Spleen (tissue), 3 donors: ENCODE results near the gene RYR2.

Experiments
- POLR2A ChIP-seq, 3 donors: fragments of 450-650 bp; IDR thresholded peaks; one replicate each; pipeline ENCODE4 v1.5.1; 2017; ENCODE audit warnings: antibody characterized with exemption in 3 of 3, mild to moderate bottlenecking in 1 of 3
- POLR2AphosphoS5 ChIP-seq, 3 donors: sonication (generic); formaldehyde crosslinking; IDR thresholded peaks; one replicate each; pipeline ENCODE4 v1.5.1; 2017; ENCODE audit warnings: antibody characterized with exemption in 3 of 3

- no peak for TF ChIP-seq POLR2A (IDR thresholded peaks at IDR 0.05)
- TF ChIP-seq POLR2AphosphoS5 (IDR thresholded peaks at IDR 0.05) = no peak
Measured at GRCh38 chr1:237084341-237085077, 42.5 kb downstream of the RYR2 start.
